ENCODE results near the gene DCLRE1A. TPM values are rescaled to one million over a fixed set of nuclear protein-coding genes. Genes with fewer than 3 reads are reported as not detected.

The DCLRE1A gene
- 10.2 and 14.7 TPM in 2 replicates for total RNA-seq (2014; rRNA removed; shearing (Covaris generic))

- peak; percentile 71 for DNase-seq (ENCODE audit: low spot score)
Observed at GRCh38 chr10:113854013-113854760, at the start of gene DCLRE1A, which contains the start of gene NHLRC2. Gene DCLRE1A (minus strand): TSS chr10:113854082. CDS start chr10:113853182, 900 bp downstream. Gene NHLRC2 (plus strand): TSS chr10:113854661. CDS start chr10:113854873, 212 bp downstream.

GRCh38 chr10:113899952-113900598, 46.2 kb upstream of the DCLRE1A start:
- DNase-seq (ENCODE audit: low spot score) = no peak

GRCh38 chr10:113897693-113898618, 44.1 kb upstream of the DCLRE1A start:
- DNase-seq (ENCODE audit: low spot score) = peak; percentile 4

GRCh38 chr10:113895018-113895417, 41.1 kb upstream of the DCLRE1A start:
- no peak for DNase-seq (ENCODE audit: low spot score)

- no peak for DNase-seq (ENCODE audit: low spot score)
Observed at GRCh38 chr10:113894581-113894980, 40.7 kb upstream of the DCLRE1A start.

- DNase-seq (ENCODE audit: low spot score) = no peak
Observed at GRCh38 chr10:113893570-113893969, 39.7 kb upstream of the DCLRE1A start.

- DNase-seq (ENCODE audit: low spot score) = no peak
Observed at GRCh38 chr10:113891476-113891875, 37.6 kb upstream of the DCLRE1A start.

- DNase-seq (ENCODE audit: low spot score) = no peak
Observed at GRCh38 chr10:113890769-113891168, 36.9 kb upstream of the DCLRE1A start.

- DNase-seq (ENCODE audit: low spot score) = no peak
Observed at GRCh38 chr10:113889911-113890310, 36.0 kb upstream of the DCLRE1A start.

- DNase-seq (ENCODE audit: low spot score) = no peak
Observed at GRCh38 chr10:113882240-113882639, 28.4 kb upstream of the DCLRE1A start.

GRCh38 chr10:113880236-113880635, 26.4 kb upstream of the DCLRE1A start:
- no peak for DNase-seq (ENCODE audit: low spot score)

GRCh38 chr10:113879691-113880090, 25.8 kb upstream of the DCLRE1A start:
- no peak for DNase-seq (ENCODE audit: low spot score)

- DNase-seq (ENCODE audit: low spot score) = no peak
Observed at GRCh38 chr10:113876461-113876860, 22.6 kb upstream of the DCLRE1A start.

- DNase-seq (ENCODE audit: low spot score) = no peak
Observed at GRCh38 chr10:113875212-113875611, 21.3 kb upstream of the DCLRE1A start.

- DNase-seq (ENCODE audit: low spot score) = no peak
Observed at GRCh38 chr10:113872139-113873030, 18.5 kb upstream of the DCLRE1A start.

- DNase-seq (ENCODE audit: low spot score) = no peak
Observed at GRCh38 chr10:113869789-113870188, 15.9 kb upstream of the DCLRE1A start.

- no peak for DNase-seq (ENCODE audit: low spot score)
Observed at GRCh38 chr10:113867904-113868303, 14.0 kb upstream of the DCLRE1A start.

GRCh38 chr10:113866551-113867394, 12.9 kb upstream of the DCLRE1A start:
- DNase-seq (ENCODE audit: low spot score) = no peak

- no peak for DNase-seq (ENCODE audit: low spot score)
Observed at GRCh38 chr10:113865901-113866300, 12.0 kb upstream of the DCLRE1A start.

- DNase-seq (ENCODE audit: low spot score) = no peak
Observed at GRCh38 chr10:113859261-113859660, 5.4 kb upstream of the DCLRE1A start.
